Measurements from ENCODE around the gene SPZ1. TPM values are rescaled to one million over a fixed set of nuclear protein-coding genes. Genes with fewer than 3 reads are reported as not detected.
"Not testable (repeated sequence)": the region's sequence is repeated elsewhere in the genome, so short reads cannot be mapped to it uniquely, and the experiment has no call there.

Gene SPZ1, protein sequence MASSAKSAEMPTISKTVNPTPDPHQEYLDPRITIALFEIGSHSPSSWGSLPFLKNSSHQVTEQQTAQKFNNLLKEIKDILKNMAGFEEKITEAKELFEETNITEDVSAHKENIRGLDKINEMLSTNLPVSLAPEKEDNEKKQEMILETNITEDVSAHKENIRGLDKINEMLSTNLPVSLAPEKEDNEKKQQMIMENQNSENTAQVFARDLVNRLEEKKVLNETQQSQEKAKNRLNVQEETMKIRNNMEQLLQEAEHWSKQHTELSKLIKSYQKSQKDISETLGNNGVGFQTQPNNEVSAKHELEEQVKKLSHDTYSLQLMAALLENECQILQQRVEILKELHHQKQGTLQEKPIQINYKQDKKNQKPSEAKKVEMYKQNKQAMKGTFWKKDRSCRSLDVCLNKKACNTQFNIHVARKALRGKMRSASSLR
- polyA plus RNA-seq (ENCODE audit: insufficient read length), result not detected

DNA sequence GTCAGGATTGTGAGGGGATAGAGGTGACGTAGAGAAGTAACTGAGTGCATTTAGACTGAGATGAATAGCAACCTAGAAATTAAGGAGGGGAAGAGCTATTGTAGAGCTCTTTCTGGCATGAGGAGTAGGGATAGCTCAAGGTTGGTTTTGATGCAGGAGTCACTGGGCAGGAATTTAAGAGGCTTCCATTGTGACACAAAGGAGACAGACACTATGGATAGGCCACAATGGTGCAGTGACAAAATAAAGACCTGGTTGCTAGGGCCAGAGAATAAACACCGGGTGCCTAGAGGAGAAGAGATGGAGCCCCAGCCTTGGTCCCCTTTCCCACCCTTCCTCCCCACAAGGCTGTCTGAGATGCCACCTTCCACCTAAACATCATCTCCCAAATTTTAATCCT is at the start of gene SPZ1:
SPZ1 (plus strand) TSS at position 301 of the 400 bp plus-strand sequence. CDS start 214 bp downstream, outside the sequence.
- DNase-seq (ENCODE audit: low read depth), result no peak

DNA sequence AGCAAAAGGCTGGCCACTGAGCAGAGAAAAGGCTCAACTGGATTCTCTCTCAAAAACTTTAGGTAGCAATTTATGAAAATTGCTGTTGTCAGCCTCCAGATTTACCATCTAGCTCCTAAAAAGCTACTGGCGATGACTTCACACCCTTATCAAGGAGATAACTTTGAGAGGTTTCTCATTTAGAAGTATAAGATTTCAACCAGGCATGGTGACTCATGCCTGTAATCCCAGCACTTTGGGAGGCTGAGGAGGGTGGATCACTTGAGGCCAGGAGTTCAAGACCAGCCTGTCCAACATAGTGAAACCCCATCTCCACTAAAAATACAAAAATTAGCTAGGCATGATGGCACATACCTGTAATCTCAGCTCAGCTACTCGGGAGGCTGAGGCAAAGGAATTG is 49.3 kb upstream of the SPZ1 start:
- DNase-seq (ENCODE audit: low read depth), result not testable (repeated sequence)

DNA sequence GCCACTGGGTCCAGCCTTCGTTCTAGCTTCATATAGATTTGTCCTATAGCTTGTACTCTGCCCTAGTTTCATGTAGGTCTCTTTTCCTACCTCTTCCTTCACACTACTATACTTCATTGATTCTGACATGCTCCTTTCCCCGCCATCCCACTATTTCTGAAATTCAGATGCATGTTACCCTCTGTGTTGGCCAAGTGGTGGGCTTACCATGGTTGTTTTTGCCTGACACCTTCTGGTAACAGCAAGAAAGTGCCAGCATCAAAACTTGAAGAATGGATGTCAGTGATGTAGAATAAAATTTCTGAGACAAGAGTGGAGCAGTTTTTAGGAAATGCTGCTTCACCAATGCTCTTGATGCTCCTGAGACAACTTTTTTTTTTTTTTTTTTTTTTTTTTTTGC is 44.5 kb upstream of the SPZ1 start:
- no peak for DNase-seq (ENCODE audit: low read depth)

DNA sequence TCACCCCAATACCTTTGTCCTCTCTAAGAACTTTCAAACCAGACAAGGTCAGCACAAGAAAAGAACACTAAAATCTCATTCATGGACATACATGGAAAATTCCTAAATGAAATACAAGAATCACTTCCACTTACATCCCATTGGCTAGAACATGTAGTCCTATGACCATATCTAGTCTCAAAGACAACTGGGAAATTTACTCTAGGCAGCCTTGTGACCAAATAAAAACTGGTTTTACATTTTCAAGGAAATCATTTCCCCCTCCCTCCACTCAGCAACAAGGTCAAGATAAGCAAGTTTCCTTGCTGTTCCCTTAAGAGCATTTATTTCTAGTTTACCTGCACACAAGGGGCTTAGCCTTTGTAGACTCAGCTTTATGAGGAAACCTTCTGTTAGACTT is 43.6 kb upstream of the SPZ1 start:
- DNase-seq (ENCODE audit: low read depth), result no peak

DNA sequence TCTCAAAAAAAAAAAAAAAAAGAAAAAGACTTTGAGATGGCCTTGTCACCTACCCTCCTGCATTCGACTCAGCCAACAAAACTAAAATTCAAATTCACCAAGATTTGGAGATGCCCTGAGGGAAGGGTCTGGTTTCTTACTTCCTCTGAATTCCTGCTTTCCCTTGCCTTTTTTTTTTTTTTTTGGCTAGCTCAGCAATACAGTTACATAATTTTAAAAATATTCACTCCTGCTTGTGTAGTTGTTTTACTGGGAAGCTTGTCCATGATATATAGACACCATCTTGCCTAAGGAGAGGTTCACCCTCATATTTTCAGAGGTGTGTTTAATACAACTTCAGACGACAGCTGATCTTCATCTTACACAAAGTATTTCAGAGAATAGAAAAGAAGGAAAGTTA is 42.6 kb upstream of the SPZ1 start:
- no peak for DNase-seq (ENCODE audit: low read depth)

DNA sequence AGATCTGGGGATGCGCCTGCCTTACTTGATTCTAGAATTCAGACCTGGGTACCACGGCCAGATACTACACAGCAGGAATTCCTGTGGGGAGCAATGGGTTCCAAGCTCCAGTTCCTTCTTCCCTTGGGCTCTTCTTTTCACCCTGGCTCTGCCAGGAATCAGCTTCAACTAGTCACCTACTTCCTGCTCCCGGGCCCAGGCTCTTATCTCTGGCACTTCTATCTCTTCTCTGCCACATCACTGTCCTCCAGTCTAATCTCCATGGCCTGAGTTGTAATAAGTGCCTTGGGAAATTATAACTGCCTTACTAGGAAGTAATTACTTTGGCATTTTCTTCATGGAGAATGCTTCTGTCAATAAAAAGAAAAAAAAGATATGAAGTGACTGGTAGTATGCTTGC is 37.7 kb upstream of the SPZ1 start:
- DNase-seq (ENCODE audit: low read depth), result no peak

DNA sequence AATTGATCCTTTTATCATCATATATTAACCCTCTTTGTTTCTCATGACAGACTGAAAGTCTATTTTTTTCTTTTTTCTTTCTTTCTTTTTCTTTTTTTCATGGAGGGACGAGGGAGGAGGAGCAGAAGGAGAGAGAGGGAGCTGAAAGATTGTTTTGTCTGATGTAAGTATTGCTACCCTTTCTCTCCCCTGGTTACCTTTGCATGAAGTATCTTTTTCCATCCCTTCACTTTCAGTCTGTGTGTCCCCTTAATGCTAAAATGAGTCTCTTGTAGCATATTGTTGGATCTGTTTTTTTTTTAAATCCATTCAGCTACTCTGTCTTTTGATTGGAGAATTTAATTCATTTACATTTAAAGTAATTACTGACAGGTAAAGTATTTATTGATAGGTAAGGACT is 36.4 kb upstream of the SPZ1 start:
- no peak for DNase-seq (ENCODE audit: low read depth)

DNA sequence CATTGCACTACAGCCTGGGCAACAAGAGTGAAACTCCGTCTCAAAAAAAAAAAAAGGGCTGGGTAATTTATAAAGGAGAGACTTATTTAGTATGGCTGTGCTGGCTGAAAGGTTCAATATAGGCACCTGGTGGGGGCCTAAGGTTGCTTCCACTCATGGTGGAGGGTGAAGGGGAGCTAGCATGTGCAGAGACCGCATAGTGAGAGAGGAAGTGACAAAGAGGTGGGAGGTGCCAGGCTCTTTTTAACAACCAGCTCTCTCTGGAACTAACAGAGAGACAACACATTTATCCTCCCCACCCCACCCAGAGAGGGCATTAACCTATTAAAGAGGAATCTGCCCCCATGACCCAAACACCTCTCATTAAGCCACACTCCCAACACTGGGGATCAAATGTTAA is 35.1 kb upstream of the SPZ1 start:
- no peak for DNase-seq (ENCODE audit: low read depth)

DNA sequence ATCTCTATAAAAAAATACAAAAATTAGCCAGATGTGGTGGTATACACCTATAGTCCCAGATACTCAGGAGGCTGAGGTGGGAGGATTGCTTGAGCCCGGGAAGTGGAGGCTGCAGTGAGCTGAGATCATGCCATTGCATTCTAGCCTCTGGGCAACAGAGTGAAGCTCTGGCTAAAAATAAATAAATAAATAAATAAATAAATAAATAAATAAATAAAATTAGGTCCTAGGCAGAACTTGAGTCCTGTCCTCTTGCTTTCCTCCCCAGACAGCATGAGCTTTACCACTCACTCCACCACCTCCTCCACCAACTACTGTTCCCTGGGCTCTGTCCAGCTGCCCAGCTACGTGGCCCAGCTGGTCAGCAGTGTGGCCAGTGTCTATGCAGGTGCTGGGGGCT is 31.6 kb upstream of the SPZ1 start:
- no peak for DNase-seq (ENCODE audit: low read depth)

DNA sequence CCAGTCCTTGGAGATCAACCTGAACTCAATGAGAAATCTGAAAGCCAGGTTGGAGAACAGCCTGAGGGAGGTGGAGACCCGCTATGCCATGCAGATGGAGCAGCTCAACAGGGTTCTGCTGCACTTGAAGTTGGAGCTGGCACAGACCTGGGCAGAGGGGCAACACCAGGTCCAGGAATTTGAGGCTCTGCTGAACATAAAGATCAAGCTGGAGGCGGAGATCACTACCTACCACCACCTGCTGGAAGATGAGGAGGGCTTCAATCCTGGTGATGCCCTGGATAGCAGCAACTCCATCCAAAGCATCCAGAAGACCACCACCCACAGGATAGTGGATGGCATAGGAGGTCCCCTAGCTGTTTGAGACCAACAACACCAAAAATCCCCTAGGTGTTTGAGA is 30.5 kb upstream of the SPZ1 start:
- DNase-seq (ENCODE audit: low read depth), result no peak

DNA sequence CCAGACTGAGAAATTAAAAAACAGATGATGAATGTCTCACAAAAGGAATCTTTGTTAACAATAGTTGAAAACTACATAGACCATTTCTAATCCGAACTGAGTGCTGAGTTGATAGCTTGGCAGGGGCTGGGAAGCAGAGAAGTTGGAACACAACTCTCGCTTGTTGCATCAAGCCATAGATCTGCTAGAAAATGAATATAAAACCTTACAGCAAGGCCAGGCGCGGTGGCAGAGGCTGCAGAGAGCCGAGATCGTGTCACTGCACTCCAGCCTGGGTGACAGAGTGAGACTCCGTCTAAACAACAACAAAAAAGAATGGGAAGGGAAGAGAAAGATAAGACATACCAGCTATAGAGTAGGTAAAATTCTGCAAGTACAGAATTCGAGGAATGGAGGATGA is 28.0 kb upstream of the SPZ1 start:
- no peak for DNase-seq (ENCODE audit: low read depth)

DNA sequence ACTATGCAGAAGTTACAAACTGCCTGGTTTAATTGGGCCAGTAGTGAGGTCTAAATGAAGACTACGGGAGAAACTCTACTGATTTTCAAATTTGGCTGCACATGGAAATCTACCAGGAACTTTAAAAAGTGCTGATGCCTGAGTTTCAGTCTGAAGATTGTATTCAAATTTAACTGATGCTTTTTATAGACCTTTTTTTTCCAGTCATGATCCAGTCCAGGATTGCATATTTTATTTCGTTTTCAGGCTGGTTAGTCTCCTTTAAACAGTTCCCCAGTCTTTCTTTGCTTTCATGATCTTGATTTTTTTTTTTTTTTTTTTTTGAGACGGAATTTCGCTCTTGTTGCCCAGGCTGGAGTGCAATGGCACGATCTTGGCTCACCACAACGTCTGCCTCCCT is 23.7 kb upstream of the SPZ1 start:
- DNase-seq (ENCODE audit: low read depth), result no peak

DNA sequence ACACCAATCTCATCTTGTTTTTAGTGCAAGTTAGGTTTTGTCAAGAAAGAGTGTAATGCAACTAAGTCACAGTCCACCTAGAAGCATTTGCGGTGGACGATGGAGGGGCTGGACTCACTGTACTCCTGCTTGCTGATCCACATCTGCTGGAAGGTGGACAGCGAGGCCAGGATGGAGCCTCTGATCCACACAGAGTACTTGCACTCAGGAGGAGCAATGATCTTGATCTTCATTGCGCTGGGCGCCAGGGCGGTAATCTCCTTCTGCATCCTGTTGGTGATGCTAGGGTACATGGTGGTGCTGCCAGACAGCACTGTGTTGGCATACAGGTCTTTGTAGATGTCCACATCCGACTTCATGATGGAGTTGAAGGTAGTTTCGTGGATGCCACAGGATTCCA is 20.2 kb upstream of the SPZ1 start:
- no peak for DNase-seq (ENCODE audit: low read depth)

DNA sequence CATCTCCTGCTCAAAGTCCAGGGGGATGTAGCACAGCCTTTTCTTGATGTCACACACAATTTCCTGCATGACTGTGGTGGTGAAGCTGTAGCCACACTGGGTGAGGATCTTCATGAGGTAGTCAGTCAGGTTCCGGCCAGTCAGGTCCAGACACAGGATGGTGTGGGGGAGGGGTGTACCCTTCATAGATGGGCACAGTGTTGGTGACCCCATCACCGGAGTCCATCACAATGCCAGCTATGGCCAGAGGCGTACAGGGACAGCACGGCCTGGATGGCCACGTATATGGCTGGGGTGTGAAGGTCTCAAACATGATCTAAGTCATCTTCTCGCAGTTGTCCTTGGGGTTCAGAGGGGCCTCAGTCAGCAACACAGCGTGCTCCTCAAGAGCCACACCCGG is 19.7 kb upstream of the SPZ1 start:
- no peak for DNase-seq (ENCODE audit: low read depth)

DNA sequence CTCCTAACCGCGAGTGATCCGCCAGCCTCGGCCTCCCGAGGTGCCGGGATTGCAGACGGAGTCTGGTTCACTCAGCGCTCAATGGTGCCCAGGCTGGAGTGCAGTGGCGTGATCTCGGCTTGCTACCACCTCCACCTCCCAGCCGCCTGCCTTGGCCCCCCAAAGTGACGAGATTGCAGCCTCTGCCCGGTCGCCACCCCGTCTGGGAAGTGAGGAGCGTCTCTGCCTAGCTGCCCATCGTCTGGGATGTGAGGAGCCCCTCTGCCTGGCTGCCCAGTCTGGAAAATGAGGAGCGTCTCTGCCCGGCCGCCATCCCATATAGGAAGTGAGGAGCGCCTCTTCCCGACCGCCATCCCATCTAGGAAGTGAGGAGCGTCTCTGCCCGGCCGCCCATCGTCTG is 19.0 kb upstream of the SPZ1 start:
- not testable (repeated sequence) for DNase-seq (ENCODE audit: low read depth)

DNA sequence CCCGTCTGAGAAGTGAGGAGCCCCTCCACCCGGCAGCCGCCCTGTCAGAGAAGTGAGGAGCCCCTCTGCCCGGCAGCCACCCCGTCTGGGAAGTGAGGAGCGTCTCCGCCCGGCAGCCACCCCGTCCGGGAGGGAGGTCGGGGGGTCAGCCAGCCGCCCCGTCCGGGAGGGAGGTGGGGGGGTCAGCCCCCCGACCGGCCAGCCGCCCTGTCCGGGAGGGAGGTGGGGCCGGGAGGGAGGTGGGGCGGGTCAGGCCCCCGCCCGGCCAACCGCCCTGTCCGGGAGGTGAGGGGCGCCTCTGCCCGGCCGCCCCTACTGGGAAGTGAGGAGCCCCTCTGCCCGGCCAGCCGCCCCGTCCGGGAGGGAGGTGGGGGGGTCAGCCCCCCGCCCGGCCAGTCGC is 18.5 kb upstream of the SPZ1 start:
- not testable (repeated sequence) for DNase-seq (ENCODE audit: low read depth)

DNA sequence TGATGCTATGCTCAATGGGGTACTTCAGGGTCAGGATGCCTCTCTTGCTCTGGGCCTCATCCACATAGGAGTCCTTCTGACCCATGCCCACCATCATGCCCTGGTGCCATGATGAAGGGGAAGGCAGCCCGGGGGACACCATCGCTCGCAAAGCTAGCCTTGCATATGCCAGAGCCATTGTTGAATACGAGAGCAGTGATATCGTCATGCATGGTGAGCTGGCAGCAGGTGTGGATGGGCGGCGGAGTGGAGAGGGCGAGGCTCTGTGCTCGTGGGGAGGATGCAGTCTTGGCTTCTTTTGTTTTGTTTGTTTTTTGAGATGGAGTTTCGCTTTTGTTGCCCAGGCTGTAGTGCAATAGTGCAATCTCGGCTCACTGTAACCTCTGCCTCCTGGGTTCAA is 17.2 kb upstream of the SPZ1 start:
- DNase-seq (ENCODE audit: low read depth), result no peak

DNA sequence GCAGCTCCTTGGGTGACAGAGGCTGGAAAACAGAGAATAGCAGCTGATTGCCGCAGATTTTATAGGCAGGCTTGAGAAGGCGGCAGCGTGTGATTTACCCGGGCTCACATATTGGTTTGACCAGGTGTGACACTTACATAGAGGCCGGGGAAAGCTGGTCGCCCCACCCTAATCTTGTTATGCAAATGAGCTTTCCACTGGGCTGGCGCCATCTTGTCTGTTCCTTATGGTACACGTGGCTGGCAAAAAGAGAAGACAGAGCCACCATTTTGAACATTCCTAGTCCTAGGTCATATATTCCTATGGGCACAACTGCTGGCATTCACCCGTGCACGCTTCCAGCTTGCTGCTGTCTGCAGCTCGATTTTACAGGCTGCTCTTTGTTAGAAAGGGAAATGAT is 11.3 kb upstream of the SPZ1 start:
- no peak for DNase-seq (ENCODE audit: low read depth)

DNA sequence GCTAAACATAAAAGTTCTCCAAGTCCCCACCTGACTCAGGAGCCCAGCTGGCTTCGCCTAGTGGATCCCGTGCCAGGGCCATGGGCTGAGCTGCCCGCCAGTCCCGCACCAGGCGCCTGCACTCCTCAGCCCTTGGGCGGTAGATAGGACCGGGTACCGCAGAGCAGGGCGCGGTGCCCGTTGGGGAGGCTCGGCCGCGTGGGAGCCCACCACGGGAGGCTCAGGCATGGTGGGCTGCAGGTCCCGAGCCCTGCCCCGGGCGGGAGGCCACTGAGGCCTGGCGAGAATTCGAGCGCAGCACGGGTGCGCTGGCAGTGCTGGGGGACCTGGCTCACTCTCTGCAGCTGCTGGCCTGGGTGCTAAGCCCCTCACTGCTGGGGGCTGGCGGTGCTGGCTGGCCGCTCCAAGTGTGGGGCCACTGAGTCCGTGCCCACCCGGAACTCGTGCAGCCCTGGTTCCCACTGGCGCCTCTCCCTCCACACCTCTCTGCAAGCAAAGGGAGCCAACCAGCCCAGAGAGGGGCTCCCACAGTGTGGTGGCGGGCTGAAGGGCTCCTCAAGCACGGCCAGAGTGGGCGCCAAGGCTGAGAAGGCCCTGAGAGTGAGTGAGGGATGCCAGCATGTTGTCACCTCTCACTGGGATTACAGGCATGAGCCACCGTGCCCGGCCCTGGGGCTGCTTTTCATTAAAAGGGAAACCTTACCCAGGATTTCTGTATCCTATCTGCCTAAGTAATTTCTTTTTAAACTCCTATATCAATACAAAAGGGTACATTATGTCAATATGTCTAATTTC is 9.7 kb upstream of the SPZ1 start:
- DNase-seq (ENCODE audit: low read depth), result no peak

DNA sequence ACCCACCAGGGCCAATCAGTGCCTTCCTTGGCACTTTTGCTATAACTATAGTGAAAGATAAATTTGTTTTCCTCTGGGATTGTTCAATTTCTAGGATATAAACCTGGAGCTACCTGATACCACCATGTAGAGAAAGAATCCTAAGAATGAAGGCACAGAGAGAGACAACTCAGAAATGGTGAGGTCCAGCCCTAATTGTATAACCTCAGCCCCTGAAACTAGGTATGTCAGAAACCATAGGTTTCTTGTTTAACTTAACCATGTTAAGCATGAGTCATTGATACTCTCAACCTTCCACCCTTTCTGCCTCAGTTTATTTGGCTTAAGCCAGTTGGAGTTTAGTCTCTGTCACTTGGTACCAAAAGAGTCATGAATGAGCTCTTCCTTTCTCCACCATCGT is 4.6 kb upstream of the SPZ1 start:
- DNase-seq (ENCODE audit: low read depth), result no peak

DNA sequence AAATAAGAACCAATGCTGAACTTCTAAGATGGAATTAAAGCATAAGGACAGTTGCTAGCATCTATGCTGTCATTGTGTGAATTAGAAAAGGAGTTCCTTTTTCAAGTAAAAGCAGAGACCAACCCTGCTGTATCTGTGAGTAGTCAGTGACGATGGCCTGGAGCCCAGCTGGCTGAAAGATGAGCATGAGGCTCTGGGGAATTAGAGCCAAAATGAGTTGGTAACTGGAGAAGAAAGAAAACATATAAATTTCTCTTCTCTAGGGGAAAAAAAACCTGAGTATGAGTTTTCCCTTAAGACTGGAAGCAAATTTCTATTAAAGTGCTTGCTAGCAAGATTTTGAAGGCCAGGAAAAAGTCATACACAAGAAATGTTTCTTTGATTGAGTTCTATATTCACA is 1.6 kb upstream of the SPZ1 start:
- DNase-seq (ENCODE audit: low read depth), result no peak

DNA sequence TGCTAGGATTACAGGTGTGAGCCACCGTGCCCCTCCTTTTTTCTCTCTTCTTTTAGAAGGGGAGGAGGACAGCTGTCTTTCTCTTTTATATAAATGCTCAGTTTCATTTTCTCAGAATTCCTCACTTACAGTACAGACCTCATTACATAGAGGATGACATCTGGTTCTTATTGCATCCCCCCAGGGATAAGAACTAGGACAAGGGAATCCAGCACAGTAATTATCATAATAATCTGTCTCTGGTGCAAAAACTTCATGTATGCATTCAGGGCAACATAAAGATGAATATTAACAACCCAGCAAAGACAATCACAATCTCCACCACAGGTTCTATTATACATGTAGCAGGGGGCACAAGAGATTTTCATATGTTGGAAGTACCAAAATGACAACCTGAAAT is 5.1 kb downstream of the SPZ1 start:
- DNase-seq (ENCODE audit: low read depth), result no peak

DNA sequence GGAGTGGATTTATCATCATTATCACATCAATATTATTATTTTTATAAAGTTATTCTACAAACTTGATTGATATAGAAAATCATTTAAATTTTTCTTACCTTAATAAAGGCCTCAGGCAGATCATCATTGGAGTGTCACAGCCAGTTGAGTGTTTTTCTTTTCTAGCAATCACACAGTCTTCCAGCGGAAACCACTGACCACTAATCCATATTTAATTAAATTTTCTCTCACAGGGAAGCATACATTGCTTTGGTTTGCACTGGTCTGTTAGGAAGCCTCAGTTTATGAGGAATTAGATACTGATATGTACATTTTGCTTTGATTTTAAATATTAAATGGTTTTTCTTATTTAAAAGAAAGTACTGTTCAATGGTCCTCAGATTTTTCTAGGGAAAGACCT is 6.7 kb downstream of the SPZ1 start:
- no peak for DNase-seq (ENCODE audit: low read depth)

All from forelimb muscle (tissue), 1 donor.